ENCODE results near the gene RASA2. TPM values are rescaled to one million over a fixed set of nuclear protein-coding genes. Genes with fewer than 3 reads are reported as not detected.

RASA2 gene
- total RNA-seq, 2 donors from 2014 or later, result 3.3 to 5.1 TPM

DNA sequence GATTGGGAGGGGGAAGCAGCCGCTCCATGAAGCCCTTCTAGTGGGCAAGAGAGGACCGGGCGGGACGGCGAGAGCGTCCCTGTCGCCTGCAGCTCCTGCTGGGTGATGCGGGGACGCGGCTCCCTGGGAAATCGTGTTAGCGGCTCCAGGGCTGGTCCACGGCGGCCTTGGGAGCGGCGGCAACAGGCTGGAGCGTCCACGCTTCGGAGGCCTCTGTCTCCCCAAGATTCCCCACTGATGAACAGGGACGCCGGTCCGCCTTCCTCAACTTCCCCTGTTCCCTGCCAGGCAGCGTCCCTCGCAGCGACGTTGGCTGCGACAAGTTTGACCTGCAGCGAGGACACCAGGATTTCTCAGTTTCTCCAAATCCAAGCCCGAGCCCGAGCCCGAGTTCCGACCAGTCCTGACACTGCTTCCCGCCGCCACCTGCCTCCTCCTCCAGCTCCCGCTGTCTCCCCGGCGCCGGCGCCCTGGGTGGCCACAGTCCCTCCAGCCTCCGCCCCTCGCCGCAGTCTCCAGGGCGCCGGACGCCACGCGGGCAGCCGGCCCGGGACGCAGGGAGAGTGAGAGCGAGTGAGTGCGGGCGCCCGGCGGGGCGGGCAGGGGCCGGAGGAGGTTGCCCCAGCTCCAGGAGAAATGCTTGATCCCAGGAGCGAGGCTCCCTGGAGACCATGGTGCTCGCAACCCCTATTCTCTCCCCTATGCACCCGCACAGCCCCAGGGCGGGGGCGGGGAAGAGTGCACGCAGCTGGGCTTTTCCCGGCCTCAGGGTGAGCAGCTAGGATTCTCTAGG, 173.2 kb downstream of the RASA2 start:
- Histone ChIP-seq H3K27me3 (no peaks in the 10 kb centered on the region), H3K4me1 (peaks cover 0 to 14% of the 10 kb centered on the region in 2 donors), H3K4me3 (peak overlapping the region; percentile 39 to 55), H3K9me3 (no peaks in the 10 kb centered on the region), H3K36me3 (no peaks in the 10 kb centered on the region), H3K27ac (peak overlapping the region in 1 of 2 donors; percentile 20)
- DNase-seq (ENCODE audit: low spot score), result no peak
- TF ChIP-seq, protein P1, sequence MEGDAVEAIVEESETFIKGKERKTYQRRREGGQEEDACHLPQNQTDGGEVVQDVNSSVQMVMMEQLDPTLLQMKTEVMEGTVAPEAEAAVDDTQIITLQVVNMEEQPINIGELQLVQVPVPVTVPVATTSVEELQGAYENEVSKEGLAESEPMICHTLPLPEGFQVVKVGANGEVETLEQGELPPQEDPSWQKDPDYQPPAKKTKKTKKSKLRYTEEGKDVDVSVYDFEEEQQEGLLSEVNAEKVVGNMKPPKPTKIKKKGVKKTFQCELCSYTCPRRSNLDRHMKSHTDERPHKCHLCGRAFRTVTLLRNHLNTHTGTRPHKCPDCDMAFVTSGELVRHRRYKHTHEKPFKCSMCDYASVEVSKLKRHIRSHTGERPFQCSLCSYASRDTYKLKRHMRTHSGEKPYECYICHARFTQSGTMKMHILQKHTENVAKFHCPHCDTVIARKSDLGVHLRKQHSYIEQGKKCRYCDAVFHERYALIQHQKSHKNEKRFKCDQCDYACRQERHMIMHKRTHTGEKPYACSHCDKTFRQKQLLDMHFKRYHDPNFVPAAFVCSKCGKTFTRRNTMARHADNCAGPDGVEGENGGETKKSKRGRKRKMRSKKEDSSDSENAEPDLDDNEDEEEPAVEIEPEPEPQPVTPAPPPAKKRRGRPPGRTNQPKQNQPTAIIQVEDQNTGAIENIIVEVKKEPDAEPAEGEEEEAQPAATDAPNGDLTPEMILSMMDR (IDR thresholded peaks at IDR 0.05), result no peak

DNA sequence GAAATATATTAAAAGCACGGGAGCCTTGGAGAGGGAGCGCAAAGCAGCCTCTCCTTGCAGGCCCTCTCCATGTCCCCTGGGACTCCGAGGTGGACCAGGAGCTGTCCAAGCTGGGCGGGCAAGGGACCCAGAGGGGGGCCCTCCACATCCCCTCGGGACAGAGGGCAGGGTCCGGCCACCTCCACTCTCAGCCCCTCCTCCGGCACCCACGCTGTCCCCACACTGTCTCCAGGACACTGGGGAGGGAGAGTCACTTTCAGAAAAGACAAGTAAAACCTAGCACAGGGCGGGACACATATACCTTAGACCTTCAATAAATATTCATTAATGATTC, 173.8 kb downstream of the RASA2 start:
- Histone ChIP-seq H3K36me3 (no peaks in the 10 kb centered on the region), H3K27ac (no peak overlapping the region)
- TF ChIP-seq, protein P1 (IDR thresholded peaks at IDR 0.05), result no peak

DNA sequence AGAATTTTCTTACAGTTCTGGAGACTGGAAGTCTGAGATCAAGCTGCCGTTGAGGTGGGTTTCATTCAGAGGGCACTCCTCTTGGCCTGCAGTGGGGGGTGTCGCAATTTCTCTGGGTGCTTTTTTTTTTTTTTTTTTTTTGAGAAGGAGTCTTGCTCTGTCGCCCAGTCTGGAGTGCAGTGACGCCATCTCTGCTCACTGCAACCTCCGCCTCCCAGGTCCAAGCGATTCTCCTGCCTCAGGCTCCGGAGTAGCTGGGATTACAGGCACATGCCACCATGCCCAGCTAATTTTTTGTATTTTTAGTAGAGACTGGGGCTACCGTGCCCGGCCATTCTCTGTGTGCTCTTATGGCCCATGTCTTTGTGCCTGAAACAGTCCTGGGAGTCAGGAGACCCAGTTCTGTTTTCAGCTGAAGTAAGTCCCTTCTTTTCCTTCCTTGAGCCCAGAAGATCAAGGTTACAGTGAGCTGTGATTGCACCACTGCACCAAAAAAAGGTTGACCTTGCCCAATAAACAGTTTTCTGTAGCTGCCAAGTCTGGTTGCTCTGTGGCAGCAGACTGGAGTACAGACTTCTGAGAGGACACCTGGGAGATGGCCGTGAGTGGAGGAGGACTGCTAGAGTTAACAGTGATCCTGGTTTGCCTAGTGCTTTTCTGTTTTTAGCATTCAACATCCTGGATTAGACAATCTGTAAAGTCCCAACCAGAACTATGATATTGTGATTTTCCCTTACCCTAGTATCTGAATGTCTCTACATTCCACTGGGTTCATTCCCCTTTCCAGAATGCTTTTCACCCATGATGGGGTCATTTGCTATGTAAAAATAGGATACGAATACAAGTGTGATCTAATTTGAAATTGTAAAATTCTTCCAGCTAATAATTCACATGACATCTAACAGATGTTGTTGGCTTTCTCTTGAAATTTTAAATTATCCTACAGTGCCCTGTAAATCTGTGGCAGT, 174.7 kb downstream of the RASA2 start:
- no peaks in the 10 kb centered on the region for H3K9me3 ChIP-seq
- no peaks in the 10 kb centered on the region for H3K27me3 ChIP-seq
- no peaks in the 10 kb centered on the region for H3K36me3 ChIP-seq
- no peak for DNase-seq (ENCODE audit: low spot score)
- TF ChIP-seq, protein P1 (IDR thresholded peaks at IDR 0.05), result no peak
- no peak overlapping the region for H3K27ac ChIP-seq
- no peak overlapping the region for H3K4me3 ChIP-seq
- H3K4me1 ChIP-seq, result peaks cover 0 to 14% of the 10 kb centered on the region in 2 donors

More for the DNA sequence above, 173.8 kb downstream of the RASA2 start:
- DNase-seq (ENCODE audit: low spot score), result no peak
- Histone ChIP-seq H3K9me3 (no peaks in the 10 kb centered on the region), H3K4me3 (peak overlapping the region; percentile 39 to 55), H3K27me3 (no peaks in the 10 kb centered on the region), H3K4me1 (peaks cover 0 to 14% of the 10 kb centered on the region in 2 donors)

DNA sequence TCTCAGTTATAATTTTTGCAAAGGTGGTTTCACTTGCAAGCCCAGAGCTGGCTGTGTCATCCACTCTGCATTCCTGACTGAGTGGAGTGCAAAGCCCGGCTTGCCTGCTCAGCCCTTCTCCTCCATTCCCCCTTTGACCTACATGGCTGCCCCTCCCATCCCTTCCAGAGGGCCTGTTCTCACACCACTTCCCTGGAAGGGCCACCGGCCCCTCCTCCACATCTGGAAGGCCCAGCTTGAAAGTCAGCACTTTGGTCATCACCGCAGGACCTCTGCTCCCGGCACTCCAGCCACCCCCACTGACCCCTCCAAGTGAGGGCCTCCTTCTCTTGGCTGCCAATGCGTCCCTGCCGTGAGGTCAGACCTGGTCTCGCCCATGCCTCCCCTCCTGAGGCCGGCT, 177.2 kb downstream of the RASA2 start:
- Histone ChIP-seq H3K9me3 (peaks cover 0 to under 1% of the 10 kb centered on the region in 2 donors), H3K4me1 (peaks cover 0 to 14% of the 10 kb centered on the region in 2 donors), H3K27me3 (no peaks in the 10 kb centered on the region), H3K4me3 (no peak overlapping the region), H3K36me3 (no peaks in the 10 kb centered on the region), H3K27ac (no peak overlapping the region)
- DNase-seq (ENCODE audit: low spot score), result no peak
- TF ChIP-seq, protein P1 (IDR thresholded peaks at IDR 0.05), result no peak

Other genes starting within 250 kb of the RASA2 start
- 100 to 1,000 TPM; 120 to 127 TPM for gene ZBTB38, start 118.5 kb upstream of the RASA2 start, total RNA-seq

Data from right atrium auricular region (tissue), 2 donors.